ENCODE data around the gene EGFR. TPM values are rescaled to one million over a fixed set of nuclear protein-coding genes. Genes with fewer than 3 reads are reported as not detected.

Gene EGFR
- total RNA-seq, 4 donors from 2014 or later, result 87.2 to 124 (median 94.5) TPM

- TF ChIP-seq, protein P1, sequence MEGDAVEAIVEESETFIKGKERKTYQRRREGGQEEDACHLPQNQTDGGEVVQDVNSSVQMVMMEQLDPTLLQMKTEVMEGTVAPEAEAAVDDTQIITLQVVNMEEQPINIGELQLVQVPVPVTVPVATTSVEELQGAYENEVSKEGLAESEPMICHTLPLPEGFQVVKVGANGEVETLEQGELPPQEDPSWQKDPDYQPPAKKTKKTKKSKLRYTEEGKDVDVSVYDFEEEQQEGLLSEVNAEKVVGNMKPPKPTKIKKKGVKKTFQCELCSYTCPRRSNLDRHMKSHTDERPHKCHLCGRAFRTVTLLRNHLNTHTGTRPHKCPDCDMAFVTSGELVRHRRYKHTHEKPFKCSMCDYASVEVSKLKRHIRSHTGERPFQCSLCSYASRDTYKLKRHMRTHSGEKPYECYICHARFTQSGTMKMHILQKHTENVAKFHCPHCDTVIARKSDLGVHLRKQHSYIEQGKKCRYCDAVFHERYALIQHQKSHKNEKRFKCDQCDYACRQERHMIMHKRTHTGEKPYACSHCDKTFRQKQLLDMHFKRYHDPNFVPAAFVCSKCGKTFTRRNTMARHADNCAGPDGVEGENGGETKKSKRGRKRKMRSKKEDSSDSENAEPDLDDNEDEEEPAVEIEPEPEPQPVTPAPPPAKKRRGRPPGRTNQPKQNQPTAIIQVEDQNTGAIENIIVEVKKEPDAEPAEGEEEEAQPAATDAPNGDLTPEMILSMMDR (IDR thresholded peaks at IDR 0.05), result no peak
- DNase-seq (ENCODE audit: low spot score) (no peak), ATAC-seq (ENCODE audit: low FRiP score) (no peak)
Measured at GRCh38 chr7:55179931-55180682, 161.3 kb downstream of the EGFR start.

DNA sequence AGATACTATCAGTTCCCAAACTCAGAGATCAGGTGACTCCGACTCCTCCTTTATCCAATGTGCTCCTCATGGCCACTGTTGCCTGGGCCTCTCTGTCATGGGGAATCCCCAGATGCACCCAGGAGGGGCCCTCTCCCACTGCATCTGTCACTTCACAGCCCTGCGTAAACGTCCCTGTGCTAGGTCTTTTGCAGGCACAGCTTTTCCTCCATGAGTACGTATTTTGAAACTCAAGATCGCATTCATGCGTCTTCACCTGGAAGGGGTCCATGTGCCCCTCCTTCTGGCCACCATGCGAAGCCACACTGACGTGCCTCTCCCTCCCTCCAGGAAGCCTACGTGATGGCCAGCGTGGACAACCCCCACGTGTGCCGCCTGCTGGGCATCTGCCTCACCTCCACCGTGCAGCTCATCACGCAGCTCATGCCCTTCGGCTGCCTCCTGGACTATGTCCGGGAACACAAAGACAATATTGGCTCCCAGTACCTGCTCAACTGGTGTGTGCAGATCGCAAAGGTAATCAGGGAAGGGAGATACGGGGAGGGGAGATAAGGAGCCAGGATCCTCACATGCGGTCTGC is 162.2 kb downstream of the EGFR start:
- ATAC-seq (ENCODE audit: low FRiP score) (no peak), DNase-seq (ENCODE audit: low spot score) (no peak)
- TF ChIP-seq, protein P1 (IDR thresholded peaks at IDR 0.05), result no peak

GRCh38 chr7:55181762-55182161 is 162.9 kb downstream of the EGFR start:
- no peak for DNase-seq (ENCODE audit: low spot score)
- ATAC-seq (ENCODE audit: low FRiP score), result no peak

GRCh38 chr7:55183897-55184296 is 165.1 kb downstream of the EGFR start:
- DNase-seq (ENCODE audit: low spot score), result no peak
- ATAC-seq (ENCODE audit: low FRiP score), result no peak
- TF ChIP-seq, protein P1 (IDR thresholded peaks at IDR 0.05), result no peak

More at GRCh38 chr7:55181762-55182161, 162.9 kb downstream of the EGFR start:
- TF ChIP-seq, protein P1 (IDR thresholded peaks at IDR 0.05), result no peak

DNA sequence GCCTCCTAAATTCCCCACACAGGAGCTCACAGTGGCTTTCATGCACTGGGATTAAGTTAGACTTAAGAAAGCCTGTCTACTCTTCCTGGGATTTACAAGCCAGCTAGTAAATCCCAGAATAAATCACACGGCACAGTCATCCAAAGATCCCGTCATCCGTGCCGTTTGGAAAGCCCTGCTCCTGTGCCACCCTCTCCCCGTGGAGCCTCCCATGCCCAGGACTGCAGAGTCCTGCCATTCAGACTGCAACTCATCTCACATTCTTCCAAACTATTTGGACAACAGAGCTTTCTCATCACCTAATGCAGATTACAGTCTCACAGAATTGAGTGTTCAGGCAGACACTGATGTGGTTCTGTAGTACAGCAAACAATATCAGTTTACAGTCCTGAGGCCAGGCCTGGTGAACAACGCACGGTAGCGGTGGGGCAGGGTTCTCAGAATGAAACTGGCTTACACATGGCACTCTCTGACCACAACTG is 166.5 kb downstream of the EGFR start:
- ATAC-seq (ENCODE audit: low FRiP score) (no peak), DNase-seq (ENCODE audit: low spot score) (no peak)
- TF ChIP-seq, protein P1 (IDR thresholded peaks at IDR 0.05), result no peak

- DNase-seq (ENCODE audit: low spot score), result no peak
- TF ChIP-seq, protein P1 (IDR thresholded peaks at IDR 0.05), result no peak
- peak; percentile 43 for ATAC-seq (ENCODE audit: low FRiP score)
Measured at GRCh38 chr7:55185941-55186609, 167.3 kb downstream of the EGFR start.

All from omental fat pad (tissue), 4 donors.